DOHH2 (cell line): ENCODE measurements around the gene PTPA.

Experiments used
- H3F3A ChIP-seq: fragments of 200-600 bp; sonication (generic), shearing (Covaris generic); 2 replicates; pipeline ENCODE4 v1.6.0; 2016; ENCODE audit warnings: antibody characterized with exemption, mild to moderate bottlenecking; ENCODE audit not compliant: control insufficient read depth, insufficient read depth
- H3K27ac ChIP-seq: fragments of 200-600 bp; sonication (generic); 2 replicates; pipeline ENCODE4 v1.5.1; 2014; ENCODE audit warnings: low read depth, mild to moderate bottlenecking, low read length, moderate library complexity
- H3K27me3 ChIP-seq: fragments of 200-600 bp; sonication (generic); 2 replicates; pipeline ENCODE4 v1.6.1; 2014; ENCODE audit warnings: mild to moderate bottlenecking, low read length, mixed read lengths; ENCODE audit not compliant: control insufficient read depth
- H3K36me3 ChIP-seq: fragments of 200-600 bp; sonication (generic); 2 replicates; pipeline ENCODE4 v1.6.1; 2014; ENCODE audit warnings: mild to moderate bottlenecking, low read length, moderate library complexity, mixed read lengths; ENCODE audit not compliant: control insufficient read depth
- H3K4me1 ChIP-seq: fragments of 200-600 bp; sonication (generic); 2 replicates; pipeline ENCODE4 v1.6.1; 2014; ENCODE audit warnings: mild to moderate bottlenecking, low read length, mixed read lengths; ENCODE audit not compliant: control insufficient read depth
- H3K4me2 ChIP-seq: fragments of 200-600 bp; sonication (generic); 2 replicates; pipeline ENCODE4 v1.6.0; 2014; ENCODE audit warnings: mild to moderate bottlenecking, low read length, moderate library complexity
- H3K4me3 ChIP-seq: fragments of 200-600 bp; sonication (generic); 2 replicates; pipeline ENCODE4 v1.5.1; 2014; ENCODE audit warnings: mild to moderate bottlenecking, low read length, mixed read lengths
- H3K79me2 ChIP-seq: fragments of 200-600 bp; sonication (generic); 2 replicates; pipeline ENCODE4 v1.6.1; 2014; ENCODE audit warnings: mild to moderate bottlenecking, low read length, mixed read lengths; ENCODE audit not compliant: control insufficient read depth
- H3K9me2 ChIP-seq: fragments of 200-600 bp; sonication (generic); replicated peaks from 2 replicates; pipeline ENCODE4 v1.6.1; 2014; ENCODE audit warnings: mild to moderate bottlenecking, low read length, mixed read lengths; ENCODE audit not compliant: control insufficient read depth
- H3K9me3 ChIP-seq: fragments of 200-600 bp; sonication (generic); 2 replicates; pipeline ENCODE4 v1.6.1; 2014; ENCODE audit warnings: antibody characterized with exemption, low read length, mixed read lengths; ENCODE audit not compliant: control insufficient read depth, insufficient read depth
- H4K20me1 ChIP-seq: fragments of 200-600 bp; sonication (generic); 2 replicates; pipeline ENCODE4 v1.6.0; 2014; ENCODE audit warnings: low read depth, mild to moderate bottlenecking, antibody characterized with exemption, low read length, moderate library complexity; ENCODE audit not compliant: control insufficient read depth, insufficient read depth
- CTCF ChIP-seq: fragments of 200-600 bp; sonication (generic); IDR thresholded peaks from one replicate; pipeline ENCODE4 v1.5.1; 2014; ENCODE audit warnings: antibody characterized with exemption, mild to moderate bottlenecking, low read depth, low read length; ENCODE audit not compliant: poor library complexity, severe bottlenecking
- EZH2phosphoT487 ChIP-seq: fragments of 200-600 bp; sonication (generic); IDR thresholded peaks from 2 replicates; pipeline ENCODE4 v1.6.1; 2017; ENCODE audit warnings: borderline replicate concordance, mild to moderate bottlenecking, antibody characterized with exemption, low read length, moderate library complexity, mixed read lengths

The PTPA gene

GRCh38 chr9:129150122-129150521 is 38.9 kb downstream of the PTPA start:
- no peaks in the 10 kb centered on the region; the same call in 1 of the 2 replicates for H4K20me1 ChIP-seq
- no peaks in the 10 kb centered on the region for H3K79me2 ChIP-seq
- H3K9me3 ChIP-seq, result no peaks in the 10 kb centered on the region
- no peak overlapping the region for H3K4me2 ChIP-seq
- peaks cover 15% of the 10 kb centered on the region for H3K4me1 ChIP-seq
- H3K27ac ChIP-seq, result no peak overlapping the region
- H3K4me3 ChIP-seq, result no peak overlapping the region
- H3K27me3 ChIP-seq, result no peaks in the 10 kb centered on the region
- TF ChIP-seq EZH2phosphoT487 (no peak), CTCF (no peak)
- no peaks in the 10 kb centered on the region for H3F3A ChIP-seq
- peaks cover 10% of the 10 kb centered on the region; the same call in 1 of the 2 replicates for H3K36me3 ChIP-seq
- H3K9me2 ChIP-seq, result no peaks in the 10 kb centered on the region

GRCh38 chr9:129150672-129151211 is 39.5 kb downstream of the PTPA start:
- H3K4me2 ChIP-seq, result no peak overlapping the region
- peaks cover 15% of the 10 kb centered on the region for H3K4me1 ChIP-seq
- no peak overlapping the region for H3K27ac ChIP-seq

GRCh38 chr9:129151469-129151868 is 40.3 kb downstream of the PTPA start:
- H3K36me3 ChIP-seq, result peaks cover 10% of the 10 kb centered on the region; the same call in 1 of the 2 replicates
- peaks cover 15% of the 10 kb centered on the region for H3K4me1 ChIP-seq

More at GRCh38 chr9:129150672-129151211, 39.5 kb downstream of the PTPA start:
- no peaks in the 10 kb centered on the region for H3F3A ChIP-seq
- no peaks in the 10 kb centered on the region for H3K9me2 ChIP-seq
- no peaks in the 10 kb centered on the region for H3K79me2 ChIP-seq
- no peaks in the 10 kb centered on the region for H3K9me3 ChIP-seq
- no peaks in the 10 kb centered on the region; the same call in 1 of the 2 replicates for H4K20me1 ChIP-seq
- peaks cover 10% of the 10 kb centered on the region; the same call in 1 of the 2 replicates for H3K36me3 ChIP-seq
- TF ChIP-seq EZH2phosphoT487 (no peak), CTCF (no peak)
- no peak overlapping the region for H3K4me3 ChIP-seq
- H3K27me3 ChIP-seq, result no peaks in the 10 kb centered on the region

More at GRCh38 chr9:129151469-129151868, 40.3 kb downstream of the PTPA start:
- H3K27me3 ChIP-seq, result no peaks in the 10 kb centered on the region
- no peaks in the 10 kb centered on the region for H3K9me3 ChIP-seq
- H3K4me3 ChIP-seq, result no peak overlapping the region
- H3K9me2 ChIP-seq, result no peaks in the 10 kb centered on the region
- H3K27ac ChIP-seq, result no peak overlapping the region
- no peaks in the 10 kb centered on the region for H3K79me2 ChIP-seq
- no peak for TF ChIP-seq EZH2phosphoT487
- TF ChIP-seq CTCF, result no peak
- H3F3A ChIP-seq, result no peaks in the 10 kb centered on the region
- H3K4me2 ChIP-seq, result no peak overlapping the region
- no peaks in the 10 kb centered on the region; the same call in 1 of the 2 replicates for H4K20me1 ChIP-seq
